ENCODE measurements around the gene MMP12.
"Not testable (repeated sequence)": the region's sequence is repeated elsewhere in the genome, so short reads cannot be mapped to it uniquely, and the experiment has no call there.

Gene MMP12

DNA sequence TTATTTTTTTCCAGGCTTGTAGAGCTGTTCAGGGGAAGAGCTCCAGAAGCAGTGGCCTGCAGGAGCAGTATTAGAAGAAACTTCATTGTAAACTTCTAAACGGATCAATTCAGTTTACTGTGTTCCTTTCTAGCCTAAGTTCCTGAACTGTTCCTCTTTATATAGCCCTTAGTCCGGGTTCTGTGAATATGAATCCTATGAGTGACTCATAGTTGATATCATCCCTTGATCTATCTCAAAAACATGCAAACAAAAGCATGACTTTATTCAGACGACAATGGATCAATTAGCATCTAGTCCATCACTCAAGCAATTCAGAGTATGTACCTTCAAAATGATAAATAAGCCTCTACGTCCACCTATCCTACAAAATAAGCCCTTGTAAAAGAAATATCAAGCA, at the start of gene MMP12:
Gene MMP12, minus strand, starts transcription at position 131 of the 400 bp plus-strand sequence. Its CDS starts 45 bp downstream, at position 86.
- no peak for DNase-seq (ENCODE audit: low read depth)

DNA sequence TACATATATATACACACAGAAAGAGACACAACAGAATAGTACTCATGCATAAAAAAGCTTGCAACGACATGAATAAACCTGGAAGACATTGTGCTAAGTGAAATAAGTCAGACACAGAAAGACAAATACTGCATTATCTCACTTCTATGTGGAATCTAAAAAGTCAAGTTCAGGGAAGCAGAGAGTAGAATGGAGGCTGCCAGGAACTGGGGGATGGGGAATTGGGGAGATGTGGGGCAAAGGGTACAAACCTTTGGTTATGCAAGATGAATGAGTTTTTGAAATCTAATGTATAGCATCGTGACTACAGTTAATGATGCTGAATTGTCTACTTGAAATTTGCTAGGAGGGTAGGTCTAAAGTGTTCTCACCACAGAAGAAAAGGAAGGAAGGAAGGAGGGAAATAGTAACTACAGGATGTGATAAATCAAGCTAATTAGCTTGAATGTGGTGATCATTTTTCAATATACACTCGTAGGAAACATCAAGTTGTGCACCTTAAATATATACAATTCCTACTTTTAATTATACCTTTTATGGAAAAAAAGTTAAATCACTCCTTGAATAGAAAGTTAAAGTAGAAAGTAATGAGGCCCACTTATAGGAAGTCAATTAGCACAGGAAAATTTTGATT, 46.9 kb upstream of the MMP12 start:
- no peak for DNase-seq (ENCODE audit: low read depth)

DNA sequence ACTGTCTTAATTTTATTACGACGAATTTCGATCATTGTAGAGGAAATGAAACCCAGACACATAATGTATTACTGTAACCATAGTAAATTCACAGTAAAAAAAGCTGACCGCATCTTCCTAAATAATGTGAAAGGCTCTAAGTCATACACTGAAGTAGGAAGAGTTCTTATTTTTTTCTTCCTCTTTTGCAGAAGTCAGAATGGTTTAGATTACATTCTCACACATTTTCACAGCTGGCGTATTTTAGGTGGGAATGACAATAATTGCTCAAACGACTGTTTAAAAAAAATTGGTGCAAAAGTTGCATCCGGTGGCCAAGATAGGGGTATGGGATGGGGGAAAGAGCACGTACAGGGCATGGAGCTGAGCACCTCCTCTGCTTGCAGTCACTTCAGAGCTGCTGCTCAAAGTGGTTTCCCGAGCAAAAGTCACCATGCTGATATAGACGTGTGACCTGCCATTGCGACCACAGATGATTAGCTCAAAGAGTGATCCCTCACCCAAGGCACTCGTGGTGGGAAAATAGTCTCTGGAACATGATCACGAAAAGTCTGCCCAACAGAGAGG, 45.4 kb upstream of the MMP12 start:
- no peak for DNase-seq (ENCODE audit: low read depth)

DNA sequence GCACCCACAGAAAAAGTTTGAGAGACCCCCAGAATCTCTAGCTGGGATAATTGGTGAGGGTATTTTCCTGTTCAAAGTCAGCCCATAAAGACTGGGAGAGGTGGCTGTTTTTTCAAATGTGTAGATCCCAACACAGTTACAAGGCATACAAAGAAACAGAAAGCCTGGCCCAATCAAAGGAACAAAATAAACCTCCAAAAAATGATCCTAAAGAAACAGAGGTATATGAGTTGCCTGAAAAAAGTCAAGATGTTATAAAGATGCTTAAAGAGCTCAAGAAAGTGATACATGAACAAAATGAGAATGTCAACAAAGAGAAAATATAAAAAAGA, 40.2 kb upstream of the MMP12 start:
- no peak for DNase-seq (ENCODE audit: low read depth)

DNA sequence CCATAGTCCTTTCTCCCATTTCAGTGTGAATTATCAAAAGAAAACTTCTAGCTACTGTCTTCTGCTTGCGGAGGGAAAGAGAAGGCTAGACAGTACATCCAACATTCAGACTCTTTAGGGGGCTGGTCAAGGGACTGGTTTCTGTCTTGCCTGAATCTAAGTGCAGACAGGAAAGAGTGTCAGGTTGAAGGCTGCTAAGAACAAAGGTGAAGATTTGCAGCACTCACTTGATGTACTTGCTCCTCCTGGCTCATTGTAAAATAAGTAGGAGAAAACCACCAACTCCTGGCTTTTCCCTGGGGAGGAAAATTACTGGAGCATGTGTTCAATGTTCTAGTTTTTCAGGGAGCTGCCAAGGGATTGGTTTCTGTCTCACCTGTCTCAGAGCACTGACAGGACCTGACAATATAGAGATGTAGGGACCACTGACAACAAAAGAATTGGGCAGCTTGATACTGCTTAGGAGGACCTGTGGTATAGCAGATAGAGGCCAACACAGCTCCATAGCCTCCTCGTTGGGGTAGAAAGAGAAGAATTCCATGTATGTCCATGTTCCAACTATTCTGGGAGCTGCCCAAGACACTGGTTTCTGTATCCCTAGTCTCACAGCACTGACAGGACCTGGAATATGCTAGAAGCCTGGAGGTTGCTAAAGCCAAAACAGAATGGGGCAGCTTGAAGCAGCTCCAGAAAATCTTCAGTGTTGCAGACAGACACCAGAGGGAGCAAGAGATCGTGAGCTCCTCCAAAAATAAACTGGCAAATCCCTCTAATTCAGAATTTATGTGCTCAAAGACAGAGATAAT, 39.7 kb upstream of the MMP12 start:
- DNase-seq (ENCODE audit: low read depth), result no peak

DNA sequence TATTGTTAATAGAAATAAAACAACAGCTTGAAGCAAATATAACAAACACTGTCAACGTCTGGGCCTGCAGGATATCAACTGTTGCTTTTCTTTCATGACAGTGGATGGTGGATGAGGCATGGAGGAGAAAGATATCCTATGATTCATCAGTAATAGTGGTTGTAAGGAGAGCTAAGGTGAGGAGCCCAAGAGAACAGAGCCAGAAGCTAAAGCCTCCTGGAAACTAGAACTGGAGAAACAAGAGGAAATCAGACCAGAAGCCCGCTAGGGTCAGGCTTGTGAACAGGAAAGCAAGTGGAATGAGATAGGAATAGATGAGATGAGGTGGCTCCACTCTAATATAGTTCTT, 37.7 kb upstream of the MMP12 start:
- no peak for DNase-seq (ENCODE audit: low read depth)

DNA sequence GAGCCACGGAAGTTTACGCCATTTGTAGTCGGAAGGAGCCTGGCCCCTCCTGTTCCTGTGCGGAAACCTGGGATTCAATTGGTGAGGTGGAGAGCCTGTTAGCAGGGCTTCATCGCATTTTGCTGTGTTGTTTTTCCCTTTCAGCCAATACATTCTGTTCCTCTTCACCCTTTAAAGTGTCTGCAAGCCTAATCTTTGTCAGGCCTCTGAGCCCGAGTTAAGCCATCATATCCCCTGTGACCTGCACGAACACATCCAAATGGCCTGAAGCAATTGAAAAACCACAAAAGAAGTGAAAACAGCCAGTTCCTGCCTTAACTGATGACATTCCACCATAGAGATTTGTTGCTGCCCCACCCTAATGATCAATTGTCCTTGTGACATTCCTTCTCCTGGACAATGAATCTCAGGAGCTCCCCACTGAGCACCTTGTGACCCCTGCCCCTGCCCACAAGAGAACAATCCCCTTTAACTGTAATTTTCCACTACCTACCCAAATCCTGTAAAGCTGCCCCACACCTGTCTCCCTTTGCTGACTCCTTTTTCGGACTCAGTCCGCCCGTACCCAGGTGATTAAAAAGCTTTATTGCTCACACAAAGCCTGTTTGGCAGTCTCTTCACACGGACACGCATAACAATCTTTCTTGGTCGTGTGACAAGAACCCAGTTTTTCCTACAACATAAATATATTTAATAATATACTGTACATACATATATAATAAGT, 37.1 kb upstream of the MMP12 start:
- no peak for DNase-seq (ENCODE audit: low read depth)

DNA sequence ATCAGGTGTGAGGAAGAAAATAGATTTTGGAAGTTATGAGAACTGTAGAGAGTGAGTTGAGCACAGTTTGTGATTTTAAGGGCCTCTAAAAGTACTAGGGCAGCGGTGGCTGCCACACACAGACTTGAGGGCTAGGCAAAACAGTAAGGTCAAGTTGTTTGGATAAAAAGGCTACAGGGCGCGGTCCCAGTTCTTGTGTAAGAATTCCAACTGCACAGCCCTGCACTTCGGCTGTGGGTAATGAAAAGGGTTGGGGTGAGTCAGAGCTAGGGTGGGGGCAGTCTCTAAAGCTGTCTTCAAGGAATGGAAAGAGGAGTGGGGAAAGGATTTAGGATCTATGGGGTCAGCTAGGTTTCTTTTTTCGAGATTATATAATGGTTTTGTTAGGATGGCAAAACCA, 31.1 kb upstream of the MMP12 start:
- DNase-seq (ENCODE audit: low read depth), result not testable (repeated sequence)

DNA sequence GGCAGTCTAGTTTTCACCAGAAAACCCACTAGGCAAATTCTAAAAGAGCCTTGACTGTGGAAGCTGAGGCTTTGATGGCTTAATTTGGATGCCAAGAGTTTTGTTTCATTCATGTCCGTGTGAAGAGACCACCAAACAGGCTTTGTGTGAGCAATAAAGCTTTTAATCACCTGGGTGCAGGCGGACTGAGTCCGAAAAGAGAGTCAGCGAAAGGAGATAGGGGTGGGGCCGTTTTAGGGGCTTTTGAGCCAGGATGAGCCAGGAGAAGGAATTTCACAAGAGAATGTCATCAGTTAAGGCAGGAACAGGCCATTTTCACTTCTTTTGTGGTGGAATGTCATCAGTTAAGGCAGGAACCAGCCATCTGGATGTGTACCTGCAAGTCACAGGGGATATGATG, 29.1 kb upstream of the MMP12 start:
- not testable (repeated sequence) for DNase-seq (ENCODE audit: low read depth)

DNA sequence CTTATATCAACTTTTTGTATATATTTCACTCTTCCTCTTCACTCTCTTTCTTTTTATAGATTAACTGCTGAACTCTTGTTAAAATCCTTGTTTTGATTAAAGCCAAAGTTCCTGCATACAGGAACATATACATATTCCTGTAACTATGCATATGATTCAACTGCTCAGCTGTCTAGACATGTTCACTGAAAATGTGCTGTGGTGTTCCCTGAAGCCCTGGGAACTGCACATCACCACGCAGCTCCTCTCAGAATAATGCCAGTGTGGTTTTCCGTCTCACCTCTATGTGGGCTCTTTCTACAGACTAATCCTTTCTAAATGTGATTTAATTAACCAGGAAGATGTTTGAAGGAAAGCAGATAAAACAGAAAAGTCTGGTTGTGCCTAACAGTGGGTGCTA, 25.6 kb upstream of the MMP12 start:
- no peak for DNase-seq (ENCODE audit: low read depth)

DNA sequence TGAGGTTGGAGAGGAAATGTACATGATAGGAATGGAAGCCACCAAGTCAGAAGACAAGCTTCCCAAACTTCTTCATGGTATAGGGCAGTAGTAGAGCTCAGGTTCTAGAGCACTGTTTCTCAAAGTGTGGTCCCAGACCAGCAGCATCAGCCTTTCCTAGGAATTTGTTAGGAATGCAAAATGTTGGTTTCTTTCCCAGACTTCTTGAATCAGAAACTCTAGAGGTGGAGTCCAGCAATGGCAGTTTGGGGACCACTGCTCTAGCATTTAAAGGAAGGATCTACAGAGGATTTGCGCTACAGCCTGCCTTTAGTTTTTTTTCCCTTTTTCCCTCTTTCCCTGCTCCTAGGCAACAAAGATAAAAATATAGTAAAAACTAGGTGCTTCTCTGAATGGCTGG, 17.0 kb upstream of the MMP12 start:
- DNase-seq (ENCODE audit: low read depth), result no peak

DNA sequence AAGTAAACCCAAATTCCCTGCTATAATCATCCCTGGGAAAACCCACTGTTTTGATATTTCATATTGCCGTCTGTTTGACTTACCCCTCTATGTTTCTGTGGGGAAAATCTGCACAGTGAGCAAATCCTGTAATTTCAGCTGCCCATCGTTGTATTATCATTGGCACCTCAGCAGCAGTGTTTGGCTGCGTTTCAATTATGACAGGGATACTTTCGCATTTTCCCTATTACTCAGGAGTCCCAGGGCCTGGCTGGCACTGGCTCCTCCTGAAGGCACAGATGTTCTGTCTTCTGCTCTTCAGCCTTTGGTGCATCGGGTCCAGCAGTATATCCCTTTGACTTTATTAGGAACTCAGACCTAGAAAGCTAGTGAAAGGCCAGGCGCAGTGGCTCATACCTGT, 12.2 kb upstream of the MMP12 start:
- no peak for DNase-seq (ENCODE audit: low read depth)

DNA sequence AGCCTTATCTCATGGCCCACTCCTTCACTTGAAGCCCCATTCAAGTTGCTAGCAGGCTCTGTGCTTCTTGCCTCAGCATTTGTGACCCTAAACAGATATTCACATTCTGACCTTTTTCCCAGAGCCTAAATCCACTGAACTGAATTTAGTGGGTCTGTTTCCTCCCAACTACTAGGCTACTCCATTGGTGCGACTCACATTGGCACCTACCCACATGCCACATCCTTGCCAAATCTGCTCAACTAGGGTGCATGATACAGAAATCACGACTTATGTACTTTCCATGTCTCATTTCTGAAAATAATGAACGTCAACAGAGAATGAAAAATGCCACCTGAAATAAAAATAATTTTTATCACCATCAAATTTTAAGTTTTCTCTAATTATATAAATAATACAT, 8.4 kb upstream of the MMP12 start:
- DNase-seq (ENCODE audit: low read depth), result no peak

DNA sequence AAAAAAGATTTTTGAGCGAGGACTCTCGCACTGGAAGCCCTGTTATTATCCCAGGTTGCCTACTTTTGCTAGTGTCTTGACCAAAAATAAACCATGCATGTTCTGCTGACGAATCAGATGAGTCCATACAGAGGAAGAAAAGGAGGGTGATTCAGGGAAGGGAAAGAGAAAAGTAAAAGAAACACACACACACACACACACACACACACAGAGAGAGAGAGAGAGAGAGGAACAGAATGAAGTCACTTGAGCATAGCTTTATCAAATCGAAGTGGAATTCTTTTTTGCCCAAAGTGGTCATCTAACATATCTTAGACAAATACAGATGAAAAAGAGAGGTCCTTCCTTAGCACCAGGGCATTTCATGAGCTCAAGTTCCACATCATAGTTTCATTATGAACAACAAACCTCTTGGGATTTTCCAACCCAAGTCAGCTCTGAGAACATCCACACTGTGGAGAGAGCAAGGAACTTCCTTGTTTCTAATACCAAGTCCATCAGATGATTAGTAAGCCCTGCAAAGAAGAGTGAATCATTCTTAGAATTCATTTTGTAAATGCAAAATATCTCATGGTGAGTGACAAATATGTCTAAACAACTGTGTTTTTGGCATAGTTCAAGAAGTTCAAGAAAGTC, 7.7 kb upstream of the MMP12 start:
- no peak for DNase-seq (ENCODE audit: low read depth)

DNA sequence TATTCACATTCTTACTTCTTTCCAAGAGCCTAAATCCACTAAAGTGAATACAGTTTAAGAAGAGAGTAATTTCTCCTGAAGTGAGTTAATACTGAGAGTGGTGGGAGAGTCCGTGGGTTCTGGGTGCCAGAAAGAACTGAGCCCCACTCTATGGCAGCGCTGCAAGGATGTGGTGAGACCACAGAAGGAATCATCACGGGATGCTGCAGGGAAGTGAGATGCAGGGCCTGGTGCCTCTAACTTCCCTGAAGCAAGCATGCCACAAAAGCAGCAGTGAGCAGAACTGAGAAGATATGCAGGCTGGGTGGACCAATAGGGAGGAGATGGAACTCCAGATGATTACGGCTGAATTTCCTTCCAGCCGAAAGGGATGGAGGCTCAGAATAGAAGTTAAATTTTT, 5.0 kb upstream of the MMP12 start:
- no peak for DNase-seq (ENCODE audit: low read depth)

DNA sequence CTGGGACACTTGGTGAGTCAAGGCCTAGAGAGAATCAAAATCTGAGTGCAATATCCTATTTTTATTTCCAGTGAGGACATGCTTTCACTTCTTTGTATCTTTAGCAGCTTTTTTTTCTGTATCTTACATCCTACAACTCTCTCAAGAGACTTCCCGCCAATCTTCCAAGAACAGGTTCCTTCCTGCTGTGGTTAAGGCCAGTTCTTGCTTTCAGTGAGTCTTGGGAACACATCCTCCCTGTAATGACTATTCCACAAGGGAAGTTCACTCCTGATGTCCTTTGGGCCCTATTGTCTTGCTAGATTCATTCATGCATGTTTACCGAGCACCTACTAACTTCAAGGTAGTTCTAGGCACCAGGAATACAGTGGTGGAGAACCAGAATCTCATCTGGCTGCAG, 3.8 kb upstream of the MMP12 start:
- no peak for DNase-seq (ENCODE audit: low read depth)

DNA sequence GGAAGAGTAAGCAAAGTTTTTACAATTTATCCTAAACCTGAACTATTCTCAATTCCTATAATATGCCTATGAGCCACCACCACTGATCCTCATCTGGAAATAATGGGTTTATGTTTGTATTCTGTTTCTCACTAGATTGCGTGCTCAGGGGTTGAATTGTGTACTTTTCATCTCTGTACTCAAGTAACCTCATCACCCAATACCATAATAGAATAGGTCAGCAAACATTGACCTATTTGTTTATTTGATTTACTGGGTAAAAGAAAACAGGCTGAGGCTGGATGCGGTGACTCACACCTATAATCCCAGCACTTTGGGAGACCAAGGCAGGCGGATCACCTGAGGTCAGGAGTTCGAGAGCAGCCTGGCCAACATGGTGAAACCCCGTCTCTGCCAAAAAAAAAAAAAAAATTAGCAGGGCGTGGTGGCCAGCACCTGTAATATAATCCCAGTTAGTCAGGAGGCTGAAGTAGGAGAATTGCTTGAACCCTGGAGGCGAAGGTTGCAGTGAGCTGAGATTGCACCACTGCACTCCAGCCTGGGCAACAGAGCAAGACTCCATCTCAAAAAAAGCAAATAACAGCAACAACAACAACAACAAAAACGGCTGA, 5.3 kb downstream of the MMP12 start:
- DNase-seq (ENCODE audit: low read depth), result not testable (repeated sequence)

DNA sequence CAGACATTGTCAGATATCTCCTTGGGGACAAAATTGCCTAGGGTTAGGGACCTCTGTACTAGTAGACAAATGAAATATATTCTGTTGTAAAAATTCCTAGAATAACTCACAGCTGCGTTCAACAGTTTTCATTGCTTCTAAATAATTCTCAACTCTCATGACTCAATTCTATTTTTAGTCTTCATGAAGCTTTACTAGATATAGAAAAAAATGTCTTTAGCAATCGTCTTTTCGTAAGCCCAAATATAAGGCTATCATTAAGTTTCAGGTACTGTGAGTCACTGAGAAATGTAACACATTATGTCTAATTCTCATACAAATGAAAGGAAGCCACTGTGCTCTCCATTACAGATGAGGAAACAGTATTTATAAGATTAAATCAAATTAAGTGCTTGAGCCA, 6.4 kb downstream of the MMP12 start:
- DNase-seq (ENCODE audit: low read depth), result no peak

DNA sequence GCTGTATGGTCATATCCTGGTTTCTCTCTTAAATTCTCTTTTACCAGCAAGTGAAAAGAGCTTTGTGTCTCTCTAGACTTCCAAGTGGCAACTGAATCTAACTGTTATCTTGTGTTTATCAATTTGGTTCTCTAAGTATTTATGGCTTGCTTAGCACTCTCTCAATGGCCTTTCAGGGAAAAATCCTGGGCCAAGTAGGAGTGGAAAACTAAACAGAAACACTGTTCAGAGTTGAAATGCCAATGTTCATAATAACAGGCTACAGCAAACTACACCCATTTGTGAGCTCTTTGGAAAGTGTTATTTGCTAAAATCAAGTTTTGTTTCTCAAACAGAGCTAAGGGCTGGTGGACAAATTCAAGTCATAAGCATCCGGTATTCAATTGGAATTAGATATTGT, 10.1 kb downstream of the MMP12 start:
- no peak for DNase-seq (ENCODE audit: low read depth)

DNA sequence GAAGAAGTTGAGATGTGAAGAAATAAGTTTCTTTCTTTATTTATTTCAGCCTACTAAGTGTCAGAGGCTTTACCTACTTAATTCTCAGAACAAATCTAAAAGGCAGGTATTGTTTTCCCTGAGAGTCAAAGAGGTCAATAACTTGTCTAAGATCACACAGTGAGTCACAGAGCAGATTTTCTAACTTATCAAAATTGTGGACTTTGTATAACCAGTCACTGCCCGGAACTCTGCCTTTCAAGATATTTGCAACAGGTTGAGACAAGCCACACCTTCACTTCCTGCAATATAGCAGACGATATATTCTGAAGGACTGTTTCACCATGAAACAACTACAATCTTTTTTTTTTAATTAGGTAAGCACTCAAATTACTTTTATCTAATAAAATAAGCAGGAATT, 20.8 kb downstream of the MMP12 start:
- DNase-seq (ENCODE audit: low read depth), result no peak

DNA sequence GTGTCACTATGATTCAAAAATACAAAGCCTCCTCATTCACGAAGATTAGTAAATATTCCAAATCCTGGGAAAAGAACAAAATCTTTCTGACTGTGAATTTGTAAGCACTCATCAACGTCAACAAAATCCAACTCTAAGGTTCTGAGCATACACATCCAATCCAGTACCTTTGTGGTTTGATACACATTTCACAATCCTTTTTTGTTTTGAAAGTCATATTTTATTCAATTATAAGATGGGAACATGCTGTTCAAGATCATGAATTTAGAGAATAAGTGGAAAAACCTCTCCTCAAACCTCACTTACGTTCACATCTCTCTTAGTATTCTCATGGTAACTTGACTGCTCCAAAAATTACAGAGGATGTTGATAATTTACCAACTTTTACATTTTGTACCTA, 21.7 kb downstream of the MMP12 start:
- no peak for DNase-seq (ENCODE audit: low read depth)
